SKM-1 (cell line): Measurements from ENCODE around the gene TBX10.

Source experiments
- DNase-seq: peaks from one replicate; lab custom pipeline; 2025; ENCODE audit not compliant: unreplicated experiment; lab: John Stamatoyannopoulos, UW

The TBX10 gene

GRCh38 chr11:67617243-67617953, 22.2 kb downstream of the TBX10 start:
- no peak for DNase-seq

- no peak for DNase-seq
These were observed 22.9 kb downstream of the TBX10 start for GRCh38 chr11:67616431-67617242.

GRCh38 chr11:67615728-67616430, 23.7 kb downstream of the TBX10 start:
- DNase-seq: no peak

- DNase-seq: peak; percentile 58
These were observed 24.5 kb downstream of the TBX10 start for GRCh38 chr11:67614730-67615714.

GRCh38 chr11:67613960-67614715, 25.4 kb downstream of the TBX10 start:
- DNase-seq: peak; percentile 50

- DNase-seq: no peak
These were observed 26.1 kb downstream of the TBX10 start for GRCh38 chr11:67613313-67613959.

GRCh38 chr11:67612751-67613150, 26.8 kb downstream of the TBX10 start:
- no peak for DNase-seq

- no peak for DNase-seq
These were observed 27.6 kb downstream of the TBX10 start for GRCh38 chr11:67611704-67612587.

- DNase-seq: no peak
These were observed 28.4 kb downstream of the TBX10 start for GRCh38 chr11:67611165-67611564.

GRCh38 chr11:67610302-67610868, 29.2 kb downstream of the TBX10 start:
- no peak for DNase-seq

GRCh38 chr11:67609316-67609715, 30.2 kb downstream of the TBX10 start:
- no peak for DNase-seq

- no peak for DNase-seq
These were observed 31.1 kb downstream of the TBX10 start for GRCh38 chr11:67608486-67608885.

GRCh38 chr11:67607507-67607906, 32.1 kb downstream of the TBX10 start:
- no peak for DNase-seq

GRCh38 chr11:67606492-67607295, 32.9 kb downstream of the TBX10 start, which contains the start of gene NDUFV1:
NDUFV1 (plus strand) TSS chr11:67606936; CDS start chr11:67607005, 69 bp downstream.
- DNase-seq: peak; percentile 93

- no peak for DNase-seq
These were observed 33.5 kb downstream of the TBX10 start for GRCh38 chr11:67606093-67606491.

GRCh38 chr11:67605231-67606011, 34.1 kb downstream of the TBX10 start:
- DNase-seq: no peak
